HepG2 (cell line): ENCODE data around the gene HSPA1A. TPM values are rescaled to one million over a fixed set of nuclear protein-coding genes. Genes with fewer than 3 reads are reported as not detected.

ENCODE experiments used
- AHR ChIP-seq: IDR thresholded peaks from 2 replicates; pipeline ENCODE4 v1.6.1; 2018; ENCODE audit warnings: missing genetic modification reagents, missing compliant biosample characterization
- ATF2 ChIP-seq: sonication (generic); formaldehyde crosslinking; IDR thresholded peaks from 2 replicates; pipeline ENCODE4 v1.4.0; 2020; ENCODE audit warnings: missing genetic modification reagents
- CBX2 ChIP-seq, 2 experiments: fragments of 200-600 bp in 1 of 2; sonication (generic); formaldehyde crosslinking in 1 of 2; IDR thresholded peaks; 2 replicates each; pipeline versions ENCODE4 v1.7.0 to v1.8.1; 2018 to 2022; ENCODE audit warnings: low read depth in 2 of 2, low read length in 1 of 2, mild to moderate bottlenecking in 1 of 2, missing genetic modification reagents in 1 of 2
- EED ChIP-seq: sonication (generic); formaldehyde crosslinking; IDR thresholded peaks from 2 replicates; pipeline ENCODE4 v1.5.0; 2020; ENCODE audit warnings: mild to moderate bottlenecking, missing genetic modification reagents
- FOXK1 ChIP-seq: sonication (generic); formaldehyde crosslinking; IDR thresholded peaks from 2 replicates; pipeline ENCODE4 v1.4.0; 2020; ENCODE audit warnings: low read depth, missing genetic modification reagents, borderline replicate concordance
- HNF1B ChIP-seq: sonication (generic); formaldehyde crosslinking; IDR thresholded peaks from 2 replicates; pipeline ENCODE4 v1.5.1; 2020; ENCODE audit warnings: mild to moderate bottlenecking, moderate library complexity, missing genetic modification reagents
- IRX3 ChIP-seq: sonication (generic); formaldehyde crosslinking; IDR thresholded peaks from 2 replicates; pipeline ENCODE4 v1.8.1; 2023; ENCODE audit warnings: mild to moderate bottlenecking, low read depth, missing genetic modification reagents, borderline replicate concordance
- KMT2A ChIP-seq: sonication (generic); formaldehyde crosslinking; IDR thresholded peaks from 2 replicates; pipeline ENCODE4 v1.4.0; 2020; ENCODE audit warnings: missing genetic modification reagents
- NBN ChIP-seq: fragments of 450-650 bp; conservative IDR thresholded peaks from 2 replicates; pipeline ENCODE4 v1.6.1; 2017
- NCOA1 ChIP-seq: sonication (generic); formaldehyde crosslinking; IDR thresholded peaks from 2 replicates; pipeline ENCODE4 v1.9.0; 2021; ENCODE audit warnings: missing genetic modification reagents
- NFIC ChIP-seq: IDR thresholded peaks from 2 replicates; pipeline ENCODE4 v1.6.1; 2012; ENCODE audit warnings: mild to moderate bottlenecking, low read length, inconsistent platforms
- RBAK ChIP-seq: sonication (generic); formaldehyde crosslinking; IDR thresholded peaks from 2 replicates; pipeline ENCODE4 v1.5.1; 2020; ENCODE audit warnings: mild to moderate bottlenecking, missing genetic modification reagents
- SCMH1 ChIP-seq: sonication (generic); formaldehyde crosslinking; IDR thresholded peaks from 2 replicates; pipeline ENCODE4 v1.9.0; 2021; ENCODE audit warnings: missing genetic modification reagents, mild to moderate bottlenecking, borderline replicate concordance
- SMARCC2 ChIP-seq: fragments of 450-650 bp; IDR thresholded peaks from 2 replicates; pipeline ENCODE4 v1.6.1; 2017; ENCODE audit warnings: antibody characterized with exemption, mild to moderate bottlenecking
- TCF7L2 ChIP-seq: IDR thresholded peaks from 2 replicates; pipeline ENCODE4 v1.6.1; 2011; ENCODE audit warnings: mild to moderate bottlenecking, low read depth, low read length, moderate library complexity
- ZBTB20 ChIP-seq: sonication (generic); formaldehyde crosslinking; IDR thresholded peaks from 2 replicates; pipeline ENCODE4 v1.8.1; 2023; ENCODE audit warnings: missing genetic modification reagents, low read depth, mild to moderate bottlenecking, borderline replicate concordance
- ZBTB7B ChIP-seq: sonication (generic); formaldehyde crosslinking; IDR thresholded peaks from 2 replicates; pipeline ENCODE4 v1.4.0; 2020; ENCODE audit warnings: missing genetic modification reagents
- ZFX ChIP-seq: sonication (generic); formaldehyde crosslinking; IDR thresholded peaks from 2 replicates; pipeline ENCODE4 v1.4.0; 2020; ENCODE audit warnings: mild to moderate bottlenecking, low read depth, missing genetic modification reagents, moderate library complexity
- ZMAT3 ChIP-seq: sonication (generic); formaldehyde crosslinking; conservative IDR thresholded peaks from 2 replicates; pipeline ENCODE4 v1.7.0; 2021; ENCODE audit warnings: missing genetic modification reagents
- ZNF530 ChIP-seq: sonication (generic); formaldehyde crosslinking; IDR thresholded peaks from 2 replicates; pipeline ENCODE4 v1.5.0; 2020; ENCODE audit warnings: low read depth, mild to moderate bottlenecking, missing genetic modification reagents
- ZNF749 ChIP-seq: sonication (generic); formaldehyde crosslinking; IDR thresholded peaks from 2 replicates; pipeline ENCODE4 v1.8.0; 2022; ENCODE audit warnings: mild to moderate bottlenecking, missing genetic modification reagents, moderate library complexity, borderline replicate concordance
- ZNF773 ChIP-seq: sonication (generic); formaldehyde crosslinking; IDR thresholded peaks from 2 replicates; pipeline ENCODE4 v1.4.0; 2020; ENCODE audit warnings: missing genetic modification reagents, borderline replicate concordance
- ZNF83 ChIP-seq: sonication (generic); formaldehyde crosslinking; IDR thresholded peaks from 2 replicates; pipeline ENCODE4 v1.4.0; 2020; ENCODE audit warnings: missing genetic modification reagents, mild to moderate bottlenecking, borderline replicate concordance
- ZSCAN21 ChIP-seq: sonication (generic); formaldehyde crosslinking; IDR thresholded peaks from 2 replicates; pipeline ENCODE4 v1.8.0; 2022; ENCODE audit warnings: mild to moderate bottlenecking, missing genetic modification reagents, moderate library complexity, borderline replicate concordance
- polyA plus RNA-seq, 8 experiments: library from polyadenylated mRNA; depleted of rRNA in 3 of 8; stranded (reverse) in 7 of 8; unstranded in 1 of 8; fragments of >200 nt; fragmentation: Illumina TruSeq in 4 of 8; extraction: Trizol in 4 of 8; gene quantifications; 2 replicates each; pipeline versions ENCODE4 v1.2.1 to v1.2.3, GENCODE V29; 2011 to 2016; ENCODE audit warnings: low read depth in 4 of 8, missing spikeins in 1 of 8, mixed read lengths in 1 of 8; ENCODE audit not compliant: insufficient read depth in 1 of 8
- total RNA-seq, 5 experiments: library from RNA; depleted of rRNA; stranded (reverse); fragments of >200 nt; fragmentation: Illumina TruSeq; extraction: Trizol; gene quantifications; 2 replicates each; pipeline ENCODE4 v1.2.3, GENCODE V29; 2016; ENCODE audit warnings: low read depth in 1 of 5

Gene HSPA1A
- total and polyA plus RNA-seq, 2 of the 13 experiments (the other 11 are each of a cell fraction or from before 2014, with no cell fraction given) = 44.5 to 85.0 TPM

GRCh38 chr6:31865205-31866118 lies 50.1 kb downstream of the HSPA1A start (continued):
- peak; percentile 64; the same call in 1 of the 2 replicates for TF ChIP-seq ZFX (CRISPR knock-in tag)
- TF ChIP-seq ZBTB20 (CRISPR knock-in tag) = peak; percentile 91
- TF ChIP-seq IRX3 (CRISPR knock-in tag) = no peak; the same call in 1 of the 2 replicates
- no peak for TF ChIP-seq CBX2 (IDR thresholded peaks at IDR 0.05; ENCODE audit: low read depth, low read length)
- no peak for TF ChIP-seq CBX2 (CRISPR knock-in tag; IDR thresholded peaks at IDR 0.05; ENCODE audit: low read depth)
- peak; percentile 77; the same call in 1 of the 2 replicates for TF ChIP-seq ATF2
- no peak for TF ChIP-seq SCMH1 (CRISPR knock-in tag)
- TF ChIP-seq SMARCC2 = no peak
- TF ChIP-seq NFIC = peak; percentile 31; the same call in 1 of the 2 replicates
- TF ChIP-seq NCOA1 (CRISPR knock-in tag) = no peak
- TF ChIP-seq AHR (CRISPR knock-in tag) = no peak
- TF ChIP-seq HNF1B = 0 out of 2 replicates have a peak, but pooled peaks have one; percentile 31
- TF ChIP-seq ZNF749 = no peak; the same call in 1 of the 2 replicates
- peak; percentile 45; the same call in 1 of the 2 replicates for TF ChIP-seq KMT2A (CRISPR knock-in tag)
- no peak for TF ChIP-seq ZNF83 (CRISPR knock-in tag)
- TF ChIP-seq RBAK (CRISPR knock-in tag) = 0 out of 2 replicates have a peak, but pooled peaks have one; percentile 64
- TF ChIP-seq TCF7L2 = peak; percentile 87
- peak; percentile 83; the same call in 1 of the 2 replicates for TF ChIP-seq ZBTB7B (CRISPR knock-in tag)
- peak; percentile 68; the same call in 1 of the 2 replicates for TF ChIP-seq FOXK1
- TF ChIP-seq EED (CRISPR knock-in tag) = no peak
- TF ChIP-seq ZSCAN21 = no peak
- no peak for TF ChIP-seq NBN
- TF ChIP-seq ZNF773 (CRISPR knock-in tag) = no peak
- TF ChIP-seq ZNF530 = no peak
- TF ChIP-seq ZMAT3 (CRISPR knock-in tag) = 0 out of 2 replicates have a peak, but pooled peaks have one; percentile 56
